Measurements from ENCODE around the gene FAT2. TPM values are rescaled to one million over a fixed set of nuclear protein-coding genes. Genes with fewer than 3 reads are reported as not detected.
A peak's percentile ranks its signal among the peaks of the same experiment; 100 is the strongest.

The FAT2 gene
- total RNA-seq, 4 donors from 2014 or later = 86.5 to 117 (median 99.0) TPM

GRCh38 chr5:151632941-151633340 lies 41.8 kb upstream of the FAT2 start:
- Histone ChIP-seq H3K27ac (peak overlapping the region; percentile 73 to 90 (median 78)), H3K4me1 (peaks cover 10 to 78% (median 35%) of the 10 kb centered on the region in 3 donors), H3K36me3 (no peaks in the 10 kb centered on the region), H3K9me3 (no peaks in the 10 kb centered on the region), H3K27me3 (peaks cover 0 to 7% (median 0%) of the 10 kb centered on the region in 4 donors), H3K4me3 (peak overlapping the region; percentile 17 to 49 (median 21))
- 28 to 84% methylated on average over 3 of the region's 8 CpGs for WGBS, 2 donors
- TF ChIP-seq POLR2A (IDR thresholded peaks at IDR 0.05) (no peak), CTCF (IDR thresholded peaks at IDR 0.05) (no peak)
- intact Hi-C loops (cut with DNase I) = no loop called here
- no peak for DNase-seq

GRCh38 chr5:151632524-151632923 lies 41.4 kb upstream of the FAT2 start:
- no peak for DNase-seq
- intact Hi-C loops (cut with DNase I) = no loop called here
- WGBS, 2 donors = 21 to 53% methylated on average over 6 to 13 of the region's 15 CpGs
- Histone ChIP-seq H3K36me3 (no peaks in the 10 kb centered on the region), H3K27ac (peak overlapping the region; percentile 73 to 90 (median 78)), H3K9me3 (no peaks in the 10 kb centered on the region), H3K4me3 (peak overlapping the region; percentile 17 to 49 (median 21)), H3K4me1 (peaks cover 14 to 79% (median 39%) of the 10 kb centered on the region in 3 donors), H3K27me3 (peaks cover 0 to 7% (median 0%) of the 10 kb centered on the region in 4 donors)
- TF ChIP-seq POLR2A (IDR thresholded peaks at IDR 0.05) (no peak), CTCF (IDR thresholded peaks at IDR 0.05) (no peak)

- Histone ChIP-seq H3K9me3 (no peaks in the 10 kb centered on the region), H3K4me1 (peaks cover 15 to 79% (median 45%) of the 10 kb centered on the region in 3 donors), H3K27me3 (peaks cover 0 to 7% (median 0%) of the 10 kb centered on the region in 4 donors), H3K27ac (peak overlapping the region; percentile 73 to 90 (median 78)), H3K36me3 (no peaks in the 10 kb centered on the region), H3K4me3 (peak overlapping the region in 3 of 4 donors; percentile 17 to 49 (median 22))
- 87 to 88% methylated on average over 5 of the region's 5 CpGs for WGBS, 2 donors
- intact Hi-C loops (cut with DNase I) = no loop called here
- no peak for TF ChIP-seq CTCF (IDR thresholded peaks at IDR 0.05)
- no peak for TF ChIP-seq POLR2A (IDR thresholded peaks at IDR 0.05)
- DNase-seq = no peak
Measured at GRCh38 chr5:151631941-151632340, 40.8 kb upstream of the FAT2 start.

GRCh38 chr5:151630088-151630487 lies 39.0 kb upstream of the FAT2 start:
- intact Hi-C loops (cut with DNase I) = no loop called here

More at GRCh38 chr5:151630088-151630487, 39.0 kb upstream of the FAT2 start:
- Histone ChIP-seq H3K9me3 (no peaks in the 10 kb centered on the region), H3K36me3 (no peaks in the 10 kb centered on the region), H3K27me3 (peaks cover 0 to 7% (median 0%) of the 10 kb centered on the region in 4 donors), H3K4me1 (peaks cover 15 to 70% (median 33%) of the 10 kb centered on the region in 3 donors), H3K27ac (peak overlapping the region in 1 of 4 donors; percentile 34), H3K4me3 (no peak overlapping the region)
- TF ChIP-seq CTCF (IDR thresholded peaks at IDR 0.05) = no peak
- no peak for TF ChIP-seq POLR2A (IDR thresholded peaks at IDR 0.05)
- DNase-seq = no peak

Measured in esophagus squamous epithelium (tissue), 5 donors.